K562 (cell line): ENCODE measurements around the gene ZFAND3. TPM values are rescaled to one million over a fixed set of nuclear protein-coding genes. Genes with fewer than 3 reads are reported as not detected.

Source experiments
- ATAC-seq: fragments of 200-7000 bp; cut with Tn5 transposase; 3 replicates; pipeline ENCODE4 v1.9.1; 2020; ENCODE audit warnings: moderate library complexity
- BruUV-seq: library from RNA; stranded (reverse); fragments of 400-500 nt; replicated peaks from 2 replicates; lab custom pipeline; 2021; lab: Mats Ljungman, UMichigan
- CTCF ChIA-PET: fragments of 300-600 bp; formaldehyde crosslinking; extraction: SDS; loops from one replicate; lab custom pipeline; 2021; ENCODE audit warnings: low intra/inter-chr PET ratio; lab: Yijun Ruan, JAX
- POLR2A ChIA-PET: fragments of 300-600, 350-650 bp; sonication (Branson Sonifier 250); formaldehyde crosslinking; extraction: SDS; loops from one replicate; lab custom pipeline; 2021; ENCODE audit warnings: antibody characterized with exemption, inconsistent platforms; lab: Yijun Ruan, JAX
- DNase-seq, 4 experiments: peaks; one replicate each; pipeline versions ENCODE4 v3.0.0 to v3.0.0-alpha.2; 2011 to 2018; ENCODE audit warnings: low spot score in 3 of 4, mixed read lengths in 3 of 4; ENCODE audit errors: extremely low read depth in 1 of 4
- FAIRE-seq: peaks from 2 replicates; lab custom pipeline; 2011; peaks lifted over from hg19 to GRCh38; lab: Jason Lieb, UNC
- H2AFZ ChIP-seq: 2 replicates; pipeline ENCODE4 v1.6.0; 2011; ENCODE audit warnings: low read depth, low read length, control low read depth, inconsistent platforms
- H3K27ac ChIP-seq: fragments of 200-600 bp; 3 replicates; pipeline ENCODE4 v1.8.0; 2011; ENCODE audit warnings: low read depth, mild to moderate bottlenecking, control low read depth, inconsistent platforms, low read length, moderate library complexity, mixed read lengths; ENCODE audit errors: extremely low read depth
- H3K27me3 ChIP-seq, 2 experiments: fragments of 300-600 bp in 1 of 2; 2 replicates in 1 of 2; 3 replicates in 1 of 2; pipeline versions ENCODE4 v1.6.0 to v1.8.0; 2011; ENCODE audit warnings: inconsistent platforms in 2 of 2, low read length in 2 of 2, mild to moderate bottlenecking in 1 of 2, mixed read lengths in 1 of 2, moderate library complexity in 1 of 2; ENCODE audit not compliant: control insufficient read depth in 2 of 2, insufficient read depth in 2 of 2
- H3K36me3 ChIP-seq: fragments of 300-600 bp; 3 replicates; pipeline ENCODE4 v1.8.0; 2011; ENCODE audit warnings: mild to moderate bottlenecking, low read length, inconsistent platforms; ENCODE audit not compliant: control insufficient read depth, insufficient read depth
- H3K4me1 ChIP-seq, 2 experiments: fragments of 200-600 bp in 1 of 2; replicated peaks in 1 of 2; 2 replicates in 1 of 2; 3 replicates in 1 of 2; pipeline versions ENCODE4 v1.5.1 to v1.8.0; 2011; ENCODE audit warnings: inconsistent platforms in 2 of 2, low read length in 2 of 2, mild to moderate bottlenecking in 1 of 2, mixed read lengths in 1 of 2, moderate library complexity in 1 of 2; ENCODE audit not compliant: control insufficient read depth in 2 of 2, insufficient read depth in 2 of 2
- H3K4me2 ChIP-seq: 2 replicates; pipeline ENCODE4 v1.6.1; 2011; ENCODE audit warnings: low read length, control low read depth, inconsistent platforms, mixed read lengths; ENCODE audit not compliant: insufficient read depth
- H3K4me3 ChIP-seq: fragments of 200-600 bp; sonication (generic), shearing (Covaris generic); 2 replicates; pipeline ENCODE4 v1.5.1; 2016; ENCODE audit warnings: control low read depth, inconsistent platforms
- H3K79me2 ChIP-seq: fragments of 200-600 bp; 3 replicates; pipeline ENCODE4 v1.8.0; 2011; ENCODE audit warnings: low read length, inconsistent platforms; ENCODE audit not compliant: control insufficient read depth, insufficient read depth
- H3K9ac ChIP-seq, 2 experiments: 2 replicates each; pipeline versions ENCODE4 v1.6.0 to v1.6.1; 2011; ENCODE audit warnings: low read depth in 2 of 2, low read length in 2 of 2, control low read depth in 1 of 2, inconsistent platforms in 1 of 2, mild to moderate bottlenecking in 1 of 2, mixed read lengths in 1 of 2; ENCODE audit not compliant: insufficient read depth in 1 of 2
- H3K9me1 ChIP-seq: one replicate; pipeline ENCODE4 v1.6.0; 2011; ENCODE audit warnings: inconsistent platforms, mild to moderate bottlenecking, low read length, moderate library complexity; ENCODE audit not compliant: control insufficient read depth, insufficient read depth
- H3K9me3 ChIP-seq: replicated peaks from 2 replicates; pipeline ENCODE4 v1.5.1; 2011; ENCODE audit warnings: low read depth, low read length, inconsistent platforms; ENCODE audit not compliant: control insufficient read depth, insufficient read depth
- H4K20me1 ChIP-seq: replicated peaks from 2 replicates; pipeline ENCODE4 v1.6.1; 2011; ENCODE audit warnings: low read length, inconsistent platforms, mixed read lengths; ENCODE audit not compliant: control insufficient read depth, insufficient read depth
- CHD1 ChIP-seq: fragments of 200-600 bp; sonication (generic); IDR thresholded peaks from one replicate; pipeline ENCODE4 v1.6.1; 2012; ENCODE audit warnings: mild to moderate bottlenecking, moderate library complexity, low read length, inconsistent platforms
- GATAD2B ChIP-seq: fragments of 450-650 bp; IDR thresholded peaks from 2 replicates; pipeline ENCODE4 v1.6.1; 2017; ENCODE audit warnings: mild to moderate bottlenecking, borderline replicate concordance
- KLF10 ChIP-seq: fragments of 250-450 bp; sonication (Bioruptor Pico); IDR thresholded peaks from 2 replicates; pipeline ENCODE4 v1.6.1; 2021; ENCODE audit warnings: matching md5 sums
- ZNF316 ChIP-seq: fragments of 450-650 bp; IDR thresholded peaks from 2 replicates; pipeline ENCODE4 v1.6.1; 2016
- WGBS: fragments of 100-300 bp; shearing (Covaris generic); methylation state at CpG from one replicate; pipeline ENCODE4 v1.1.6; 2016; ENCODE audit warnings: low coverage, mixed read lengths; ENCODE audit not compliant: insufficient coverage; ENCODE audit errors: missing lambda C conversion rate; 5-methylcytosine and 5-hydroxymethylcytosine counted together
- in situ Hi-C: fragments of 300-500 bp; cut with MboI; formaldehyde crosslinking; loops from 4 replicates; pipeline ENCODE4 v1.15.0; 2018; ENCODE audit warnings: inconsistent platforms, mixed read lengths
- intact Hi-C: fragments of 100-400 bp; cut with micrococcal nuclease; formaldehyde crosslinking; loops from 2 replicates; pipeline ENCODE4 v1.14.2; 2022
- polyA plus RNA-seq, 8 experiments: library from polyadenylated mRNA; depleted of rRNA in 4 of 8; stranded (reverse) in 5 of 8; unstranded in 3 of 8; fragments of >200 nt; fragmentation: Nextera tagmentation in 2 of 8; fragmentation: Illumina TruSeq in 1 of 8; extraction: Ambion mirVana in 2 of 8; extraction: Trizol in 1 of 8; gene quantifications; 2 replicates each; pipeline versions ENCODE4 v1.2.1 to v1.2.3, GENCODE V29; 2011 to 2014; ENCODE audit warnings: inconsistent platforms in 1 of 8, missing spikeins in 1 of 8
- total RNA-seq, 7 experiments: library from RNA; depleted of rRNA in 6 of 7; stranded (reverse); fragments of >200 nt in 6 of 7; fragmentation: Illumina TruSeq in 2 of 7; extraction: Trizol in 2 of 7; gene quantifications; 2 replicates each; pipeline versions ENCODE4 v1.2.1 to v1.2.3, GENCODE V29; 2011 to 2021; ENCODE audit warnings: low replicate concordance in 1 of 7
- TF ChIP-seq, protein P1 (sequence below): fragments of 450-650 bp; formaldehyde crosslinking; IDR thresholded peaks from 2 replicates; pipeline ENCODE4 v1.4.0; 2022; ENCODE audit warnings: missing genetic modification characterization
- TF ChIP-seq, protein P2 (sequence below): fragments of 450-650 bp; IDR thresholded peaks from 2 replicates; pipeline ENCODE4 v1.7.1; 2018; ENCODE audit warnings: mild to moderate bottlenecking, low read depth; ENCODE audit not compliant: partially characterized antibody

The ZFAND3 gene
- total and polyA plus RNA-seq, 9 of the 15 experiments (the other 6 are each of a cell fraction or from before 2014, with no cell fraction given): 0.81 to 26.6 (median 11.8) TPM

DNA sequence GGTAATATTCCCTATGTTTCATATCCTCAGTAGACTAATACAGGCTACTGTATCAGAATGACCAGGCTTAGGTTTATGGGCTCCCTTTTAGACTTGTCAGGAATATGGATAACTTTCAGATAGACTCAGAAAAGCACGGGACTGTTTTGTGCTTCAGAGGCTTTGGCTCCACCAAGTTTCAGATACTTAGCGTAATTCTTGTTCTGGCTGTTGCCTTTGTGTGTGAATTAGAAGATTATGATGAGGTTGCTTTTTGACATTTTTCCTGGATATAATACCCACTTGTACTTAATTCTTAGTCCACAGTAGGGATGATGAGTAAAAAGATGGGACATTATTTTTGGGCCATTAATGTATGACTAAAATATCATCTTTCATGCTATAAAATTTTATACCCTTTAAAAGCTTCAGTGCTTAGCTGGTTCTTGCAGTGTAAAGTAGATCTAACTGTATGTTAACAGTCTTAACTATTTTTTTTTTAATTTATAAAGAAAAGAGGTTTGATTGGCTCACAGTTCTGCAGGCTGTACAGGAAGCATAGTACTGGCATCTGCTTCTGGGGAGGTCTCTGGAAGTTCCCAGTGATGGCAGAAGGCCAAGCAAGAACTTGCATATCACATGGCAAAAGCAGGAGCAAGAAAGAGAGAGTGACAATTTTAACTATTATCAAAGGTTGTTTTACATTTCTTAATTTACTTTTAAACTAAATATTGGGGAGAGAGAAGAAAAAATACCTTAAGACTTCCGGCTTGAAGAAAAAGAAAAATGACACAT, 120.7 kb downstream of the ZFAND3 start:
- in situ Hi-C loops: no loop called here
- no TSS peak for BruUV-seq
- 0 out of 2 replicates have a peak, but pooled peaks cover 4% of the 10 kb centered on the region for H4K20me1 ChIP-seq
- TF ChIP-seq, protein P1, sequence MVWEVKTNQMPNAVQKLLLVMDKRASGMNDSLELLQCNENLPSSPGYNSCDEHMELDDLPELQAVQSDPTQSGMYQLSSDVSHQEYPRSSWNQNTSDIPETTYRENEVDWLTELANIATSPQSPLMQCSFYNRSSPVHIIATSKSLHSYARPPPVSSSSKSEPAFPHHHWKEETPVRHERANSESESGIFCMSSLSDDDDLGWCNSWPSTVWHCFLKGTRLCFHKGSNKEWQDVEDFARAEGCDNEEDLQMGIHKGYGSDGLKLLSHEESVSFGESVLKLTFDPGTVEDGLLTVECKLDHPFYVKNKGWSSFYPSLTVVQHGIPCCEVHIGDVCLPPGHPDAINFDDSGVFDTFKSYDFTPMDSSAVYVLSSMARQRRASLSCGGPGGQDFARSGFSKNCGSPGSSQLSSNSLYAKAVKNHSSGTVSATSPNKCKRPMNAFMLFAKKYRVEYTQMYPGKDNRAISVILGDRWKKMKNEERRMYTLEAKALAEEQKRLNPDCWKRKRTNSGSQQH: no peak
- TF ChIP-seq, protein P2, sequence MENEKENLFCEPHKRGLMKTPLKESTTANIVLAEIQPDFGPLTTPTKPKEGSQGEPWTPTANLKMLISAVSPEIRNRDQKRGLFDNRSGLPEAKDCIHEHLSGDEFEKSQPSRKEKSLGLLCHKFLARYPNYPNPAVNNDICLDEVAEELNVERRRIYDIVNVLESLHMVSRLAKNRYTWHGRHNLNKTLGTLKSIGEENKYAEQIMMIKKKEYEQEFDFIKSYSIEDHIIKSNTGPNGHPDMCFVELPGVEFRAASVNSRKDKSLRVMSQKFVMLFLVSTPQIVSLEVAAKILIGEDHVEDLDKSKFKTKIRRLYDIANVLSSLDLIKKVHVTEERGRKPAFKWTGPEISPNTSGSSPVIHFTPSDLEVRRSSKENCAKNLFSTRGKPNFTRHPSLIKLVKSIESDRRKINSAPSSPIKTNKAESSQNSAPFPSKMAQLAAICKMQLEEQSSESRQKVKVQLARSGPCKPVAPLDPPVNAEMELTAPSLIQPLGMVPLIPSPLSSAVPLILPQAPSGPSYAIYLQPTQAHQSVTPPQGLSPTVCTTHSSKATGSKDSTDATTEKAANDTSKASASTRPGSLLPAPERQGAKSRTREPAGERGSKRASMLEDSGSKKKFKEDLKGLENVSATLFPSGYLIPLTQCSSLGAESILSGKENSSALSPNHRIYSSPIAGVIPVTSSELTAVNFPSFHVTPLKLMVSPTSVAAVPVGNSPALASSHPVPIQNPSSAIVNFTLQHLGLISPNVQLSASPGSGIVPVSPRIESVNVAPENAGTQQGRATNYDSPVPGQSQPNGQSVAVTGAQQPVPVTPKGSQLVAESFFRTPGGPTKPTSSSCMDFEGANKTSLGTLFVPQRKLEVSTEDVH: no peak
- TF ChIP-seq GATAD2B (no peak), KLF10 (CRISPR knock-in tag) (no peak), CHD1 (no peak), ZNF316 (peak; percentile 22; the same call in 1 of the 2 replicates)
- FAIRE-seq: no peak
- no peaks in the 10 kb centered on the region for H3K4me1 ChIP-seq
- H3K27me3 ChIP-seq: no peaks in the 10 kb centered on the region
- ChIA-PET POLR2A (interaction anchor here (0.7 kb wide), 1 partner anchor 22 kb away, joined by 3 read pairs; no protein-coding TSS in a partner anchor), CTCF (no interaction called here)
- H3K79me2 ChIP-seq: no peaks in the 10 kb centered on the region
- intact Hi-C loops: no loop called here
- 69% methylated on average over 3 of the region's 3 CpGs for WGBS
- H3K9ac ChIP-seq: no peak overlapping the region
- H3K4me2 ChIP-seq: no peak overlapping the region
- H3K4me3 ChIP-seq: no peak overlapping the region
- no peak overlapping the region for H3K27ac ChIP-seq
- DNase-seq: no peak
- ATAC-seq: no peak
- H3K36me3 ChIP-seq: no peaks in the 10 kb centered on the region
- no peak overlapping the region for H2AFZ ChIP-seq
- H3K9me1 ChIP-seq: no peaks in the 10 kb centered on the region
- no peaks in the 10 kb centered on the region for H3K9me3 ChIP-seq
